HL-60 (cell line): ENCODE data around the gene KRTAP9-9.

Source experiments
- DNase-seq, 2 experiments: peaks; one replicate each; pipeline ENCODE4 v3.0.0-alpha.2; 2010 to 2020; ENCODE audit warnings: low read depth in 1 of 2, low spot score in 1 of 2
- H3K27ac ChIP-seq: fragments of 250-450 bp; sonication (Bioruptor Pico); replicated peaks from 2 replicates; pipeline ENCODE4 v1.5.1; 2020; ENCODE audit warnings: mild to moderate bottlenecking, moderate library complexity
- H3K27me3 ChIP-seq: fragments of 250-450 bp; sonication (Bioruptor Pico); 2 replicates; pipeline ENCODE4 v1.5.1; 2021; ENCODE audit warnings: mild to moderate bottlenecking, moderate library complexity; ENCODE audit not compliant: insufficient read depth, poor library complexity, severe bottlenecking
- H3K4me3 ChIP-seq: replicated peaks from 2 replicates; pipeline ENCODE4 v1.5.1; 2011; ENCODE audit warnings: mild to moderate bottlenecking, control low read depth, low read length; ENCODE audit not compliant: insufficient read depth
- GABPA ChIP-seq: IDR thresholded peaks from 2 replicates; pipeline ENCODE4 v1.6.1; 2012; ENCODE audit warnings: low read depth
- POLR2AphosphoS5 ChIP-seq: IDR thresholded peaks from 2 replicates; pipeline ENCODE4 v1.6.1; 2012; ENCODE audit warnings: low read depth
- SPI1 ChIP-seq: IDR thresholded peaks from 2 replicates; pipeline ENCODE4 v1.6.1; 2012; ENCODE audit warnings: low read depth, mild to moderate bottlenecking, borderline replicate concordance
- TF ChIP-seq, protein P1 (sequence below): IDR thresholded peaks from 2 replicates; pipeline ENCODE4 v1.6.1; 2012; ENCODE audit warnings: low read depth; ENCODE audit not compliant: insufficient replicate concordance
- TF ChIP-seq, protein P2 (sequence below): IDR thresholded peaks from one replicate; pipeline ENCODE4 v1.5.1; 2011; ENCODE audit warnings: low read length, control low read depth, inconsistent platforms; ENCODE audit not compliant: insufficient read depth

The KRTAP9-9 gene

GRCh38 chr17:41263212-41263611 is 8.0 kb downstream of the KRTAP9-9 start:
- TF ChIP-seq SPI1: no peak
- TF ChIP-seq, protein P1, sequence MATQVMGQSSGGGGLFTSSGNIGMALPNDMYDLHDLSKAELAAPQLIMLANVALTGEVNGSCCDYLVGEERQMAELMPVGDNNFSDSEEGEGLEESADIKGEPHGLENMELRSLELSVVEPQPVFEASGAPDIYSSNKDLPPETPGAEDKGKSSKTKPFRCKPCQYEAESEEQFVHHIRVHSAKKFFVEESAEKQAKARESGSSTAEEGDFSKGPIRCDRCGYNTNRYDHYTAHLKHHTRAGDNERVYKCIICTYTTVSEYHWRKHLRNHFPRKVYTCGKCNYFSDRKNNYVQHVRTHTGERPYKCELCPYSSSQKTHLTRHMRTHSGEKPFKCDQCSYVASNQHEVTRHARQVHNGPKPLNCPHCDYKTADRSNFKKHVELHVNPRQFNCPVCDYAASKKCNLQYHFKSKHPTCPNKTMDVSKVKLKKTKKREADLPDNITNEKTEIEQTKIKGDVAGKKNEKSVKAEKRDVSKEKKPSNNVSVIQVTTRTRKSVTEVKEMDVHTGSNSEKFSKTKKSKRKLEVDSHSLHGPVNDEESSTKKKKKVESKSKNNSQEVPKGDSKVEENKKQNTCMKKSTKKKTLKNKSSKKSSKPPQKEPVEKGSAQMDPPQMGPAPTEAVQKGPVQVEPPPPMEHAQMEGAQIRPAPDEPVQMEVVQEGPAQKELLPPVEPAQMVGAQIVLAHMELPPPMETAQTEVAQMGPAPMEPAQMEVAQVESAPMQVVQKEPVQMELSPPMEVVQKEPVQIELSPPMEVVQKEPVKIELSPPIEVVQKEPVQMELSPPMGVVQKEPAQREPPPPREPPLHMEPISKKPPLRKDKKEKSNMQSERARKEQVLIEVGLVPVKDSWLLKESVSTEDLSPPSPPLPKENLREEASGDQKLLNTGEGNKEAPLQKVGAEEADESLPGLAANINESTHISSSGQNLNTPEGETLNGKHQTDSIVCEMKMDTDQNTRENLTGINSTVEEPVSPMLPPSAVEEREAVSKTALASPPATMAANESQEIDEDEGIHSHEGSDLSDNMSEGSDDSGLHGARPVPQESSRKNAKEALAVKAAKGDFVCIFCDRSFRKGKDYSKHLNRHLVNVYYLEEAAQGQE: no peak
- TF ChIP-seq POLR2AphosphoS5: no peak
- no peak for TF ChIP-seq GABPA
- TF ChIP-seq, protein P2, sequence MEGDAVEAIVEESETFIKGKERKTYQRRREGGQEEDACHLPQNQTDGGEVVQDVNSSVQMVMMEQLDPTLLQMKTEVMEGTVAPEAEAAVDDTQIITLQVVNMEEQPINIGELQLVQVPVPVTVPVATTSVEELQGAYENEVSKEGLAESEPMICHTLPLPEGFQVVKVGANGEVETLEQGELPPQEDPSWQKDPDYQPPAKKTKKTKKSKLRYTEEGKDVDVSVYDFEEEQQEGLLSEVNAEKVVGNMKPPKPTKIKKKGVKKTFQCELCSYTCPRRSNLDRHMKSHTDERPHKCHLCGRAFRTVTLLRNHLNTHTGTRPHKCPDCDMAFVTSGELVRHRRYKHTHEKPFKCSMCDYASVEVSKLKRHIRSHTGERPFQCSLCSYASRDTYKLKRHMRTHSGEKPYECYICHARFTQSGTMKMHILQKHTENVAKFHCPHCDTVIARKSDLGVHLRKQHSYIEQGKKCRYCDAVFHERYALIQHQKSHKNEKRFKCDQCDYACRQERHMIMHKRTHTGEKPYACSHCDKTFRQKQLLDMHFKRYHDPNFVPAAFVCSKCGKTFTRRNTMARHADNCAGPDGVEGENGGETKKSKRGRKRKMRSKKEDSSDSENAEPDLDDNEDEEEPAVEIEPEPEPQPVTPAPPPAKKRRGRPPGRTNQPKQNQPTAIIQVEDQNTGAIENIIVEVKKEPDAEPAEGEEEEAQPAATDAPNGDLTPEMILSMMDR: no peak
- no peak for DNase-seq
- Histone ChIP-seq H3K4me3 (no peak overlapping the region), H3K27me3 (no peaks in the 10 kb centered on the region), H3K27ac (no peak overlapping the region)

- Histone ChIP-seq H3K27me3 (no peaks in the 10 kb centered on the region), H3K27ac (no peak overlapping the region), H3K4me3 (no peak overlapping the region)
- TF ChIP-seq SPI1 (no peak), POLR2AphosphoS5 (no peak), GABPA (no peak)
- TF ChIP-seq, protein P2: no peak
- TF ChIP-seq, protein P1: no peak
- DNase-seq: no peak
These were observed 9.4 kb downstream of the KRTAP9-9 start for GRCh38 chr17:41264599-41264998.

DNA sequence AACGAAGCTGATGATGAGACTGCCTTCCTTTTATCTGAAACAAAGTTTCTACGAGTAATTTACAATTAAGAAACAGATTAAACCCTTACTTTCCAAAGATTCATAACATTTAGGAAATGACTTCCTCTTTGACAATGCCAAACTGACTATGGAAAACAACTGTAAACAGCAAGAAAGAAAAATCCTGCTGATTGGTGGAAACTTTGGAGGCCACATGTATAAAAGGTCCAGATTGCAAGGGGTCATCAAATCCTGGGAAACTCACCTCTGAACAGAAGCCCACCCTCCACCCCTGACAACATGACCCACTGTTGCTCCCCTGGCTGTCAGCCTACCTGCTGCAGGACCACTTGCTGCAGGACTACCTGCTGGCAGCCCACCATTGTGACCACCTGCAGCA is 9.9 kb downstream of the KRTAP9-9 start, which contains the start of gene KRTAP9-6:
TSS of gene KRTAP9-6 (plus strand) at position 301 of the 400 bp plus-strand sequence. CDS start at position 301, 0 bp downstream.
- no peaks in the 10 kb centered on the region for H3K27me3 ChIP-seq
- no peak within 1 kb of the TSS for H3K27ac ChIP-seq
- TF ChIP-seq, protein P1: no peak
- no peak for TF ChIP-seq SPI1
- no peak for TF ChIP-seq POLR2AphosphoS5
- TF ChIP-seq, protein P2: no peak
- TF ChIP-seq GABPA: no peak
- no peak within 1 kb of the TSS for H3K4me3 ChIP-seq
- no peak for DNase-seq
